Cardiac septum (tissue), 1 donor: ENCODE data around the gene GFRA4. TPM values are rescaled to one million over a fixed set of nuclear protein-coding genes. Genes with fewer than 3 reads are reported as not detected.
"Not testable (repeated sequence)": the region's sequence is repeated elsewhere in the genome, so short reads cannot be mapped to it uniquely, and the experiment has no call there.

Experiments used
- DNase-seq: peaks from one replicate; pipeline ENCODE4 v3.0.0-alpha.2; 2020; ENCODE audit warnings: low spot score
- intact Hi-C: fragments of 100-400 bp; cut with DNase I; formaldehyde crosslinking; loops from one replicate; pipeline ENCODE4 v1.14.0; 2022
- total RNA-seq: library from RNA; stranded (reverse); fragmentation: NEBNext Ultra II Directional; extraction: Animal tissue kit (Norgen Biotek cat#: 25700); gene quantifications from one replicate; pipeline ENCODE4 v1.2.1, GENCODE V29; 2021
- donor health status: DM: no; HTN: no; CAD: no.

Gene GFRA4
- total RNA-seq, 1 donor from 2014 or later: not detected

GRCh38 chr20:3633913-3634478 lies 29.2 kb downstream of the GFRA4 start:
- no peak for DNase-seq
- intact Hi-C loops: no loop called here

GRCh38 chr20:3632311-3633004 lies 30.7 kb downstream of the GFRA4 start:
- intact Hi-C loops: no loop called here
- no peak for DNase-seq

GRCh38 chr20:3631534-3631933 lies 31.7 kb downstream of the GFRA4 start:
- intact Hi-C loops: no loop called here

GRCh38 chr20:3630429-3630828 lies 32.8 kb downstream of the GFRA4 start:
- no peak for DNase-seq
- intact Hi-C loops: no loop called here

More at GRCh38 chr20:3631534-3631933, 31.7 kb downstream of the GFRA4 start:
- DNase-seq: no peak

GRCh38 chr20:3629893-3630292 lies 33.3 kb downstream of the GFRA4 start:
- intact Hi-C loops: no loop called here
- DNase-seq: no peak

- no peak for DNase-seq
- intact Hi-C loops: no loop called here
These were observed 34.5 kb downstream of the GFRA4 start for GRCh38 chr20:3628502-3629314.

- no peak for DNase-seq
- intact Hi-C loops: no loop called here
These were observed 35.7 kb downstream of the GFRA4 start for GRCh38 chr20:3627476-3627875.

GRCh38 chr20:3622406-3622805 lies 40.8 kb downstream of the GFRA4 start:
- intact Hi-C loops: no loop called here
- no peak for DNase-seq

GRCh38 chr20:3621111-3621510 lies 42.1 kb downstream of the GFRA4 start:
- no peak for DNase-seq
- intact Hi-C loops: no loop called here

GRCh38 chr20:3616250-3616649 lies 46.9 kb downstream of the GFRA4 start:
- no peak for DNase-seq
- intact Hi-C loops: no loop called here

GRCh38 chr20:3615171-3615840 lies 47.9 kb downstream of the GFRA4 start:
- DNase-seq, intact Hi-C loops: not testable (repeated sequence)

GRCh38 chr20:3614466-3614865 lies 48.7 kb downstream of the GFRA4 start:
- intact Hi-C loops: no loop called here
- no peak for DNase-seq

GRCh38 chr20:3613821-3614440 lies 49.3 kb downstream of the GFRA4 start:
- intact Hi-C loops: no loop called here
- no peak for DNase-seq

GRCh38 chr20:3612795-3613572 lies 50.2 kb downstream of the GFRA4 start:
- intact Hi-C loops: no loop called here
- no peak for DNase-seq

GRCh38 chr20:3611901-3612300 lies 51.3 kb downstream of the GFRA4 start:
- DNase-seq: no peak
- intact Hi-C loops: no loop called here
